HepG2 (cell line): Measurements from ENCODE around the gene CST3. TPM values are rescaled to one million over a fixed set of nuclear protein-coding genes. Genes with fewer than 3 reads are reported as not detected.

Experiments
- BCLAF1 ChIP-seq: fragments of 450-650 bp; IDR thresholded peaks from 2 replicates; pipeline ENCODE4 v1.6.1; 2017; ENCODE audit warnings: mild to moderate bottlenecking
- ELF3 ChIP-seq: IDR thresholded peaks from 2 replicates; pipeline ENCODE4 v1.6.1; 2016; ENCODE audit warnings: missing genetic modification reagents, missing compliant biosample characterization
- GFI1 ChIP-seq: sonication (generic); formaldehyde crosslinking; IDR thresholded peaks from 2 replicates; pipeline ENCODE4 v1.5.0; 2020; ENCODE audit warnings: missing genetic modification reagents, mild to moderate bottlenecking, borderline replicate concordance
- GPN1 ChIP-seq: sonication (generic); formaldehyde crosslinking; IDR thresholded peaks from 2 replicates; pipeline ENCODE4 v1.5.1; 2020; ENCODE audit warnings: missing genetic modification reagents, borderline replicate concordance
- KDM2A ChIP-seq: sonication (generic); formaldehyde crosslinking; IDR thresholded peaks from 2 replicates; pipeline ENCODE4 v1.4.0; 2020; ENCODE audit warnings: low read depth, missing genetic modification reagents, borderline replicate concordance
- MAF1 ChIP-seq: sonication (generic); formaldehyde crosslinking; IDR thresholded peaks from 2 replicates; pipeline ENCODE4 v1.5.0; 2020; ENCODE audit warnings: missing genetic modification reagents, borderline replicate concordance
- NR2F2 ChIP-seq: IDR thresholded peaks from 2 replicates; pipeline ENCODE4 v1.6.1; 2012; ENCODE audit warnings: low read depth, inconsistent platforms, borderline replicate concordance
- PHF5A ChIP-seq: IDR thresholded peaks from one replicate; pipeline ENCODE4 v1.6.1; 2018; ENCODE audit warnings: low read depth, missing genetic modification reagents; ENCODE audit not compliant: unreplicated experiment
- SP5 ChIP-seq: IDR thresholded peaks from 2 replicates; pipeline ENCODE4 v1.6.1; 2016; ENCODE audit warnings: low read depth, borderline replicate concordance
- TBP ChIP-seq: sonication (generic); formaldehyde crosslinking; IDR thresholded peaks from 2 replicates; pipeline ENCODE4 v1.5.0; 2020; ENCODE audit warnings: missing genetic modification reagents
- WIZ ChIP-seq: sonication (generic); formaldehyde crosslinking; IDR thresholded peaks from 2 replicates; pipeline ENCODE4 v1.5.1; 2020; ENCODE audit warnings: mild to moderate bottlenecking, missing genetic modification reagents
- ZBTB2 ChIP-seq: sonication (generic); formaldehyde crosslinking; IDR thresholded peaks from 2 replicates; pipeline ENCODE4 v1.8.0; 2022; ENCODE audit warnings: low read depth, missing genetic modification reagents
- ZBTB25 ChIP-seq: IDR thresholded peaks from 2 replicates; pipeline ENCODE4 v1.6.1; 2018; ENCODE audit warnings: missing genetic modification reagents
- ZNF101 ChIP-seq: sonication (generic); formaldehyde crosslinking; IDR thresholded peaks from 2 replicates; pipeline ENCODE4 v1.4.0; 2020; ENCODE audit warnings: mild to moderate bottlenecking, low read depth, missing genetic modification reagents, borderline replicate concordance
- ZNF225 ChIP-seq: sonication (generic); formaldehyde crosslinking; IDR thresholded peaks from 2 replicates; pipeline ENCODE4 v1.4.0; 2020; ENCODE audit warnings: mild to moderate bottlenecking, missing genetic modification reagents
- ZNF362 ChIP-seq: sonication (generic); formaldehyde crosslinking; IDR thresholded peaks from 2 replicates; pipeline ENCODE4 v1.4.0; 2020; ENCODE audit warnings: missing genetic modification reagents, mild to moderate bottlenecking, borderline replicate concordance
- ZNF510 ChIP-seq: sonication (generic); formaldehyde crosslinking; IDR thresholded peaks from 2 replicates; pipeline ENCODE4 v1.4.0; 2020; ENCODE audit warnings: low read depth, mild to moderate bottlenecking, missing genetic modification reagents
- ZNF556 ChIP-seq: sonication (generic); formaldehyde crosslinking; IDR thresholded peaks from 2 replicates; pipeline ENCODE4 v1.4.0; 2020; ENCODE audit warnings: mild to moderate bottlenecking, missing genetic modification reagents, borderline replicate concordance
- ZNF660 ChIP-seq: sonication (generic); formaldehyde crosslinking; IDR thresholded peaks from 2 replicates; pipeline ENCODE4 v1.5.1; 2020; ENCODE audit warnings: mild to moderate bottlenecking, low read depth, missing genetic modification reagents, borderline replicate concordance
- ZNF740 ChIP-seq: sonication (generic); formaldehyde crosslinking; IDR thresholded peaks from 2 replicates; pipeline ENCODE4 v1.4.0; 2020; ENCODE audit warnings: missing genetic modification reagents
- ZNF749 ChIP-seq: sonication (generic); formaldehyde crosslinking; IDR thresholded peaks from 2 replicates; pipeline ENCODE4 v1.8.0; 2022; ENCODE audit warnings: mild to moderate bottlenecking, missing genetic modification reagents, moderate library complexity, borderline replicate concordance
- polyA plus RNA-seq, 8 experiments: library from polyadenylated mRNA; depleted of rRNA in 3 of 8; stranded (reverse) in 7 of 8; unstranded in 1 of 8; fragments of >200 nt; fragmentation: Illumina TruSeq in 4 of 8; extraction: Trizol in 4 of 8; gene quantifications; 2 replicates each; pipeline versions ENCODE4 v1.2.1 to v1.2.3, GENCODE V29; 2011 to 2016; ENCODE audit warnings: low read depth in 4 of 8, missing spikeins in 1 of 8, mixed read lengths in 1 of 8; ENCODE audit not compliant: insufficient read depth in 1 of 8
- total RNA-seq, 5 experiments: library from RNA; depleted of rRNA; stranded (reverse); fragments of >200 nt; fragmentation: Illumina TruSeq; extraction: Trizol; gene quantifications; 2 replicates each; pipeline ENCODE4 v1.2.3, GENCODE V29; 2016; ENCODE audit warnings: low read depth in 1 of 5

CST3 gene
- total and polyA plus RNA-seq, 2 of the 13 experiments (the other 11 are each of a cell fraction or from before 2014, with no cell fraction given) = 690 to 1,005 TPM

GRCh38 chr20:23640671-23641667 is 3.2 kb upstream of the CST3 start (continued):
- TF ChIP-seq ZNF740 (CRISPR knock-in tag) = no peak
- TF ChIP-seq ZBTB2 = peak; percentile 28; the same call in 1 of the 2 replicates
- no peak for TF ChIP-seq ZNF362
- no peak for TF ChIP-seq MAF1 (CRISPR knock-in tag)
- peak; percentile 96 for TF ChIP-seq ELF3 (CRISPR knock-in tag)
- TF ChIP-seq NR2F2 = peak; percentile 84
- TF ChIP-seq ZBTB25 (CRISPR knock-in tag) = peak; percentile 63; the same call in 1 of the 2 replicates
- TF ChIP-seq KDM2A (CRISPR knock-in tag) = peak; percentile 53; the same call in 1 of the 2 replicates
- peak; percentile 10; the same call in 1 of the 2 replicates for TF ChIP-seq ZNF749 (CRISPR knock-in tag)
- no peak for TF ChIP-seq GFI1 (CRISPR knock-in tag)
- no peak for TF ChIP-seq ZNF510
- TF ChIP-seq ZNF556 (CRISPR knock-in tag) = 0 out of 2 replicates have a peak, but pooled peaks have one; percentile 29
- TF ChIP-seq PHF5A (CRISPR knock-in tag) = peak; percentile 62
- no peak; the same call in 1 of the 2 replicates for TF ChIP-seq ZNF660 (CRISPR knock-in tag)
- peak; percentile 35; the same call in 1 of the 2 replicates for TF ChIP-seq SP5 (CRISPR knock-in tag)
- no peak for TF ChIP-seq ZNF101 (CRISPR knock-in tag)
- TF ChIP-seq GPN1 (CRISPR knock-in tag) = no peak
- no peak for TF ChIP-seq TBP
- peak; percentile 71; the same call in 1 of the 2 replicates for TF ChIP-seq ZNF225 (CRISPR knock-in tag)
- TF ChIP-seq WIZ (CRISPR knock-in tag) = no peak; the same call in 1 of the 2 replicates
- no peak for TF ChIP-seq BCLAF1
